HG03108 (cell line): ENCODE measurements around the gene SH2D2A.

Experiments used
- ATAC-seq: cut with Tn5 transposase; IDR thresholded peaks from one replicate; pipeline ENCODE4 v1.9.1; 2021; ENCODE audit warnings: moderate library complexity; ENCODE audit not compliant: unreplicated experiment

SH2D2A gene

GRCh38 chr1:156848461-156849150 lies 32.0 kb upstream of the SH2D2A start:
- no peak for ATAC-seq

DNA sequence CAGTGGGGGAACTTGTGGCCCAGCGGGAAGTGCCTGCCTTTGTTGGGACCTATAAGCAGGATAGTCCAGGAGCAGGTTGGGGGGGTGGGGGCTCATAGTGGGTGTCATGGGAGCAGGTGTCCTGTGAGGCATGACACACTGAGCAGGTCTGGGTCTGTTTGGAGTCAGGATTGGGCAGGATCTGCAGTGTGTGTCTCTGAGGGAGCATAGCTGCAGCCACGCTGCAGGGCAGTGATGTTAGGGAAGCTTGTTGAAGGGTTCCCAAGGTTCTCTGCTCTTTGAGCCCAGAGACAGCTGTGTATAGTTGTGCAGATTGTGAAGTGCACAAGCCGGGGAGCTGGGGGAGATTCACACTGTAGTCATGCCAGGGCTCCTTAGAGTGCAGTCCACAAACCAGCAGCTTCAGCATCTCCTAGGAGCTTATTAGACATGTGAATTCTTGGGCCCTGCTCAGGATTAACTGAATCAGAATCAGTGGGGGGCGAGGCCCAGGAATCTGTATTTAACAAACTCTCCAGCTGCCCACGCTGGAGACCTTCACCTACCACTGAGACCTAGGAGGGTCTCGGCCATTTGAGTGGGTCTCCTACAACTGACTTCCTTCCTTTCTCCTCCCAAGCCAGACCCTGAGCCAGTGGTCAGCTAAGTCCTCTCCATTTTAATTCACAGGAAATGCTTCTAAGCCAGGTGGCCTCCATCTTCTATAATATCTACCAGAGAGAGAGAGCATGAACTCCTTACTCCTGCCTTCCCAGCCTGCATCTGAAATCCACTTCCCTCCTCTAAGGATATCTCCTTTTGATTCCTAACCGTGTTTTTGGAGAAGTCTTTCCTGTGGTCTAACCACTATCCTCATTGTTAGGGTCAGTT lies 31.2 kb upstream of the SH2D2A start:
- no peak for ATAC-seq

DNA sequence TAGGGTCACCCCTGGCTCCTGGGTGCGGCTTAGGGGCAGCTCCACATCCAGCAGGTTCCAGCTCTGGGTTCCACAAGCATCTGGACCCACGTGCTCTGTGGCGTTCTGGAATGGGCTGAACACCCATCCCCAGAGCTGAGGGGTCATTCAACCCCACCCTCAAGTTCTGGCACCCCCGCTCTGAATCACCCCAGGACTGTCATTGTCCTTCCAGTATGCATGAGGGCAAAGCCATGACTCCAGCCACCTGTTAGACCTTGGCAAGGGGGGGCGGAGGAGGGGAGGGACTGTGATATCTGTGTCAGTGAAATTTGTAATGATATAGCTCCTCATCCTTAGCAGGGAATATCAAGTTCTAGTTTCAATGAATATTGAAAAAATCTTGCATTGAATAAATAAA lies 30.0 kb upstream of the SH2D2A start:
- no peak for ATAC-seq

DNA sequence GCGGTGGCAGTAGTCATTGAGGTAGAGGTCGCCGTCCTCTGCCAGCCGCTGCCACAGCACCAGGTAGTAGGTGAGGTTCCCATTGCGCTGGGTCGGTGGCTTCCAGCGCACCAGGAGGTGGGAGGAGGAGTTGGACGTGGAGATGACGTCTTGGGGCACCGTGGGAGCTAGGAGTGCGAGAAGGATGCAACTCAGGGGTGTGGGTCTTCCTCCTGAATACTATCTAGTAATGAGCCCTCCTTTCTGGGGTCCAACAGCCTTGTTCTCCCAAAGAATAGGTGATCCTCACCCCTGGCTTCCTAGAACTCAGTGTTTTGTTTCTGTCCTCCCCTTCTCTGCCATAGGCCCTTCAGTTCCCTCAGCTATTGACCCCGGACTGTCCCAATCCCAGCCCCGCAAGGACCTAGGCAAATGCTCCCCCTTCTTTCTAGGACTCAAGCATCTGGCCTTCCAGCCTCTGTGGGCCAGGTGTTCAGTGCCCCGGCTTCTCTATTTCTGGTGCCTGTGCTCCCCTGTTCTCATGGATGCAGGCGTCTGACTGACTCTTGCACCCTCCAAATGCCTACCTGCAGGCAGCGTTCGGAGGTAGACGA lies 29.4 kb upstream of the SH2D2A start:
- ATAC-seq: no peak

- no peak for ATAC-seq
These were observed 28.7 kb upstream of the SH2D2A start for GRCh38 chr1:156845055-156845952.

- ATAC-seq: no peak
These were observed 28.0 kb upstream of the SH2D2A start for GRCh38 chr1:156844638-156845037.

- no peak for ATAC-seq
These were observed 27.5 kb upstream of the SH2D2A start for GRCh38 chr1:156844102-156844501.

DNA sequence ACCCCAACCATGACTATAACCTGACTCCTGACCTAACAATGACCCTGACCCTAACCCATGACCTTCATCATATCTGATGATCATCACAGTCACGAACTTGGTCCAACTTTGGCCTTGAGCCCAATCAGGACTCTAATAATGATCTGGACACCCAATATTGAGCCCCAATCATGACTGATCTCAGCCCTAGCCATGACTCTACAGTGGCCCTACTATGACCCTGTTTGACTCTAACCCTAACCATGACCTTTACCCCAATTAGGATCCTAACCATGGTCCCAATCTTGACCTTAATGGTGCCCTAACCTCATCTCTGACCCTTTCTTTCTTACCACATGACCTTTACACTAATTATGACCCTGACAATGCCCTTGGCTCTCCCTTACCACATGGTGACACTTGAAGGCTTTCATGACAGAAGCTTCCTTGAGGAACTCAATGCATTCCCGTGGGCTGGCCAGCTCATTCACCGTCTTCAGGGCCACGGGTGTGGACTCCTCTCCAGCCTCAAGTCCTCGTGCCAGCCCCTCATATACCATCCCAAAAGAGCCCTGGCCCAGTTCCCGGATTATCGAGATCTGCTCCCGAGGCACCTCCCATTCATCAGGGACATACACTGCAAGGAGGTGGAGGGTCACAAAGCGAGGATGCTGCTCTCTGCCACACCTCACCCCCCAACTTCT lies 26.1 kb upstream of the SH2D2A start:
- ATAC-seq: no peak

DNA sequence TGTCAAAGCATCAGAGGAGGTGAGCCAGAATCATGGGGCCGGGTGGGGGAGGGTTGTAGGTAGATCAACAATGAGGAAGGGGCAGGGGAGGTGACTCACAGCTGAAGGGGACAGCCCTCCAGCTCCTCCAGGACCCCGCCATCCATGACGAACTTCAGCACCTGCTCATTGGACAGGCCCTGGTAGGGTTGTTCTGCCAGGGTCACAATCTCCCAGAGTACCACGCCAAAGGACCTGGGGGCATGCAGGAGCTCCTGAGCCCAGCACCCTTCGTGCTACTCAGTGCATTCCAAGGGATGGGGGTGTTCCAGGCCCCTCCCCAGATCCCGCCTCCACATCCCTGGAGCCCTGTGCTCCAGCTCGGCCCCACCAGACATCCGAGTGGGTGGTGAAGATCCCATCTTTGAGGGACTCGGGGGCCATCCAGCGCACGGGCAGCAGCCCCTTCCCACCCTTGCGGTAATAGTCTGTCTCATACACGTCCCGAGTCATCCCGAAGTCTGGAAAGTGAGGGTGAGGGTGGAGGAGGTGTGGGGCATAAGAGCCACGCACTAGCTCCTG lies 24.7 kb upstream of the SH2D2A start:
- no peak for ATAC-seq

DNA sequence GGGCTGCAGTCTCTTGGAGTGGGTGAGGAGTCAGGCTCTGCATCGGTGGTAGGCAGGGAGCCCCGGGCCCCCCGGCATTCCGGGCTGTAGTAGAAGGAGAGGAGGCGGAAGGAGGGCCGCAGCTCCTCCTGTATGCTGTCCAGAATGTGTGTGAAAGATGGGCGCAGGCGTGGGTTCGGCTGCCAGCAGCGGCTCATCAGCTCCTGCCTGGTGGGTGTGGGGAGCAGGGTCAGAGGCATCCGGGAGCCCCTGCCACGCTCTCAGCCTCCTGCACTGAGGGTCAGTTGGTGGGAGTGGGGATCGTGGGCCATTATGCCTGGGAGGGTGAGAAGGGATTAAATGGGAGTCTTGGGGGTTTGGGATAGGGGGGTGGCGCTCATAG lies 24.2 kb upstream of the SH2D2A start:
- no peak for ATAC-seq

DNA sequence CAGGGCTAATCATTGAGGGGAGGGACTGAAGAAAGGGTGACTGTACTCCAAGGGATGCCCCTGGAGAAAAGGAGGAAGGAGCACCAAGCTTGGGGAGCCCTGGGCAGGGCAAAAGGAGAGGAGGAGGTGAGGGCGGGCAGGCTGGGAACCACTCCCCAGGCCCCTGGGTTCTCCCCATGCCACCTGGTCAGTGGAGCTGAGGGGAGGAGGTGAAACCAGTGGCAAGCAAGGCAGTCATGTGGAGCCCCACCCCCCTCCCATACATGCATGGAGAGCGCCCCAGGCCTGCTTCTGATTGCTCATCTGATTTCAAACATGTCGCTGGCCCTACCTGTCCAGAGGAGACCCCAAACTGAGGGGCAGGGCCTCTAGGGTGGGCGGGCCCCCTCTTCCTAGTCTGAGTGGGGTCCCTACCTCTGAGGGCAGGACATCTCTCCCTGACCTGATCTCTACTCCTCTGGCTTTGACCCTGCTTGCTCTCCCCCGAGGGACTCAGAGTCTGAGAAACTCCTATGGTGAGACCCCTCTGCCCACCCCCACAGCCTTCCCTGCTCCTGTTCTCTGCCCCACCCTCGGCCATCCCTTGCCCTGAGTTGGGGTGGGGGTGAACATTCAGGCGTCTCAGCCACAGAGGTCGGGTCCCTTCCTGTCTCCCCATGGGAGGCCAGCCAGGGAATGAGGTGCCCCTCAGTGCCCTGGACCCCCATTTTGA lies 23.7 kb upstream of the SH2D2A start:
- no peak for ATAC-seq

DNA sequence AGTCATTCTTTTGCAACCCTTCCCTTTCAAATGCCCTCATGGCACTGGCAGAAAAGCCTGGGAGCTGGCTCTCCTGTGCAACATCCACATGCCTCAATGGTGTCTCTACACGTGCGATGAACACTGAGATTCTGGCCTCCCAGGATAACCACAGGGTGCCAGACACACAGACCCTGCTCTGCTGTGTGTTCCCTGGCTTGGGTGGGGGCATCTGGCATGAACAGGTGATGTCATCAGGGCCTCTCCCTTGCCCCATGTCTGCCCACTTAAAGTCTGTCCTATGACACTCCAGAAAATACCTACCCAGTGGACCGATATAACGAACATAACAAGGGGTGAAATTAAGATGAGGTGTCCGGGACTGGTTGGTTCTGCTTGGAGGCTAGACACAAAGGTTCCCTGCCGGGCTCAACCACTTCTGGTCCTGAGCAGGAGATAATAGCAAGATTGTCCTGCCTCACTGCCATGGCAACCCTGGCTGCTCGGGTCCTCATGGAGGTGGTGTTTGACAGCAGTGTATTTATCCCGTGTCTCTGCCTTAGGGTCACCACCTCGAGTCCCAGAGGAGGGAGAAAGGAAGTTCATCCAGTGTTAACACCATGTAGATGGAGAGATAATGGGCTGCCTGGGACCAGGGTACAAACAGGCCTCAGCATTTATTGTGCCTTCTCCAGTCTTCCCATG lies 22.9 kb upstream of the SH2D2A start:
- ATAC-seq: no peak

GRCh38 chr1:156838972-156839371 lies 22.3 kb upstream of the SH2D2A start:
- no peak for ATAC-seq

DNA sequence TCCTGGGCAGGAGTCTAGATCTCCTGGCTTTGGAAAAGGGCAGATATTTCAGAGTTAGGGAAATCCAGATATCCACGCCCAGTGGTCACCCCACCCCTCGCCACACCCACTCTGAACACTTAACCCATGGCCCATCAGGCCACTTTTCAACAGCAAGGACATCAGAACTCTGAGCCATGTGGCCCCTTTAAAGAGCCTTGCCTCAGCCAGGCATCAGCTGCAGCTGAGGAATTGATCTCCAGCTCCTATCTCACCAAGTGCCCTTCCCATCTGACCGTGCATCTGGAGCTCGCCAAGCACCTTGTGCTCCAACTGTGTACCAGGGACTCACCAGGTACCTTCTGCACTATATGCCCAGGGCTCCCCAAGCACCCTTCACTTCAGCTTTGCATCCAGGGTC lies 20.2 kb upstream of the SH2D2A start:
- ATAC-seq: no peak

GRCh38 chr1:156836041-156836654 lies 19.5 kb upstream of the SH2D2A start:
- peak; percentile 49 for ATAC-seq

DNA sequence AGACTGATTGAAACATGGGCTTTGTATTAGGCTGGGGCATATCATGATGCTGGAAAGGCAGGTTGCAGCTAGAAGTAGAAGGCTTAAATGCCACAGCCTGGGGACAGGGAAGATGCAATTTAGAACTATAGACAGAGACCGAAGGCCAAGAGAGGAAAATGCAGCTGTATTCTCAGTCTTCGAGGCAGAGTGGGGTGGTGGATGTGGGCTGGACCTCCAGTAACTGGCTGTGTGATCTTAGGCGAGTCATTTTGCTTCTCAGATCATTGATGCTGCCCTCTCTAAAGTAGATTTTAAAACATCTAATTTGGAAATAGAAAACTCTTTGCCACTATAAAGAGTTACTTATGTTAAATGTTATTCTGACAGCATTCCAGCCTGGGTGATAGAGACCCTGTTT lies 17.7 kb upstream of the SH2D2A start:
- no peak for ATAC-seq

- ATAC-seq: no peak
These were observed 17.0 kb upstream of the SH2D2A start for GRCh38 chr1:156833603-156834002.

DNA sequence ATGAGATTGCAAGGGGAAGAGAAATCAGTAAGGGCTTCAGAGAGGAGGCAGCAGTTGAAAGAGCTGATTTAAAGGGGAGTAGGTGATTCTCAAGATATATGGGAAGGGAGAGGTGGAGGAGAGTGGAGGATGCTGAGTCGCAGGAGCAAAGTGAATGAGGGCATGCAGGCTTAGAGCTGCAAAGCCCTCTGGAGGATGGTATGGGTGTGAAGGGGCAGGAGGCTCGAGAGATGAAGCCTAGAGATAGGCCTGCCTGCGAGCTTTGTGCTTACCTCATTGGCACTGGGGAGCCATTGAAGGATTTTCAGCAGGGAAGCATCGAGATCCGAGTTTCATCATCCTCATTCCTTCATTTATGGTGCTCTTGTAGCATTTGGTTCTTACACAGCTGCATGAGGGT lies 15.8 kb upstream of the SH2D2A start:
- ATAC-seq: no peak
